ENCODE measurements around the gene EHBP1. TPM values are rescaled to one million over a fixed set of nuclear protein-coding genes. Genes with fewer than 3 reads are reported as not detected.

The EHBP1 gene
- total and polyA plus RNA-seq, 7 donors: 3.9 to 20.2 (median 14.3) TPM

DNA sequence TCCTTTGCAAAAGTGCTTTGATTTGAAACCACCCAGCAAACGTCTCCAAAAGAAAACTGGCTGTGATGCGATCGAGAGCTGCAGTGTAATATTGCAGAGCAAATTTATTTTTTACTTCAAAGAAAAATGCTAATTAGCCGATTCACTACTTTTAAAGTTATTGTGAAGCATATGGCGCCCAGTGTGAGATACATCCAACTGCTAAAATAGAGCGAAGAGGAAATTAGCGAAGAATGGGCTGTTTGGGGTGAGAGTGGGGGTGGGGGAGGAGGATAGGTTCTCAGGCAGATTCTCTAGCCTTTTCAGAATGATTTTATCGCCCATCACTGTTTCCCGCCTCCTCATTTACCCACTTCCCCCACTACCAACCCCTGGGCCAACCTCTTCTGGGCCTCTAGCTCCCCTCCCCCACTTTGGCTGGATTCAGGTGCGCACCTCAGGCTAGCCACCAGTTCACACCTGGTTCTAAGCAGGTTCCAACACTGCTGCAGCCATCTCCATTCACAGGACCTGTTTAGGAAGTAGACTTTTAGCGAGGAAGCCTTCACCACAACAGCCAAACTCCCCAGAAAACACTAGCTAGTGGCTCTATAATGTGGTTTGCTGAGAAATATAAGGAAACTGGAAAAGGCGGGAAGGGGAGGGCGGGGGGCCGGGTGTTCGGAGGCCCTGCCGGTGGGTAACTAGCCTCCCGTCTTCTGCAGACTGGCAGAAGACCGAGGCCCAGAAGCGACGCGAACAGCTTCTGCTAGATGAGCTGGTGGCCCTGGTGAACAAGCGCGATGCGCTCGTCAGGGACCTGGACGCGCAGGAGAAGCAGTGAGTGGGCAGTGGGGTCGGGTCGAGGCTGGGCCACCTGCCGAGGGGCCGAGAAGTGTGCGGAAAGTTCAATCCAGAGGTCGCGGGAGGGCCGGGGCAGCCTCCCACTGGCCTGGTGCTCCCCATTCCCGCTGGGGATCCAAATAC is 339.1 kb downstream of the EHBP1 start:
- H3K36me3 ChIP-seq (ENCODE audit: insufficient read depth in 1 of 2, low read depth in 1 of 2): peaks cover 0 to 6% of the 10 kb centered on the region in 2 donors
- ATAC-seq (no peak), DNase-seq (no peak)
- H3K9me3 ChIP-seq: no peaks in the 10 kb centered on the region
- TF ChIP-seq, protein P1, sequence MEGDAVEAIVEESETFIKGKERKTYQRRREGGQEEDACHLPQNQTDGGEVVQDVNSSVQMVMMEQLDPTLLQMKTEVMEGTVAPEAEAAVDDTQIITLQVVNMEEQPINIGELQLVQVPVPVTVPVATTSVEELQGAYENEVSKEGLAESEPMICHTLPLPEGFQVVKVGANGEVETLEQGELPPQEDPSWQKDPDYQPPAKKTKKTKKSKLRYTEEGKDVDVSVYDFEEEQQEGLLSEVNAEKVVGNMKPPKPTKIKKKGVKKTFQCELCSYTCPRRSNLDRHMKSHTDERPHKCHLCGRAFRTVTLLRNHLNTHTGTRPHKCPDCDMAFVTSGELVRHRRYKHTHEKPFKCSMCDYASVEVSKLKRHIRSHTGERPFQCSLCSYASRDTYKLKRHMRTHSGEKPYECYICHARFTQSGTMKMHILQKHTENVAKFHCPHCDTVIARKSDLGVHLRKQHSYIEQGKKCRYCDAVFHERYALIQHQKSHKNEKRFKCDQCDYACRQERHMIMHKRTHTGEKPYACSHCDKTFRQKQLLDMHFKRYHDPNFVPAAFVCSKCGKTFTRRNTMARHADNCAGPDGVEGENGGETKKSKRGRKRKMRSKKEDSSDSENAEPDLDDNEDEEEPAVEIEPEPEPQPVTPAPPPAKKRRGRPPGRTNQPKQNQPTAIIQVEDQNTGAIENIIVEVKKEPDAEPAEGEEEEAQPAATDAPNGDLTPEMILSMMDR (IDR thresholded peaks at IDR 0.05): no peak
- intact Hi-C loops (cut with DNase I): no loop called here
- no peak overlapping the region for H3K4me3 ChIP-seq
- H3K27me3 ChIP-seq (ENCODE audit: insufficient read depth in 3 of 3, low read length in 2 of 3): peaks cover 21 to 63% (median 21%) of the 10 kb centered on the region in 3 donors
- no peak overlapping the region for H3K27ac ChIP-seq
- 95 to 97% (median 97%) methylated on average over 36 of the region's 36 CpGs for WGBS, 3 donors
- H3K4me1 ChIP-seq: peaks cover 5% of the 10 kb centered on the region

GRCh38 chr2:63046552-63046951 is 341.0 kb downstream of the EHBP1 start:
- WGBS, 3 donors: 98 to 100% (median 99%) methylated on average over 7 of the region's 7 CpGs

DNA sequence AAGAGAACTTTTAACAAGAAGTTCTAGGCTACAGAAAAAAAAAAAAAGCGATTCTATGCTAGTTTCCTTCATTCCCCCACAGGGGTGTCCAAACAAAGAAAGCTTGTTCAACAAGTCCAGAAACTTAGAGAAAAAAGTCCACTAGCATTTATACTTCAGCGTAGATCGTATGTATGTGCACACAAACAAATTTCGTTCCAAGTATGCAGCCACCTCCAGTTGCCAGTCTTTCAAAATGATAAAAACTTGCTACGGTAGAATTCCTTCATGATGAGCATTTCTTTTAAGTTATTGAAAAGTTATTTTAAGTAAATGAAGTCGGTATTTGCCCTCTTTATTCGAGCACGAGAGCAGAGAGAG is 341.4 kb downstream of the EHBP1 start:
- WGBS, 3 donors: 78 to 87% (median 86%) methylated on average over 8 of the region's 8 CpGs
- H3K4me3 ChIP-seq: no peak overlapping the region
- ATAC-seq: no peak
- H3K9me3 ChIP-seq: no peaks in the 10 kb centered on the region
- peaks cover 0 to 6% of the 10 kb centered on the region in 2 donors for H3K36me3 ChIP-seq (ENCODE audit: insufficient read depth in 1 of 2, low read depth in 1 of 2)
- DNase-seq: no peak
- H3K27me3 ChIP-seq (ENCODE audit: insufficient read depth in 3 of 3, low read length in 2 of 3): peaks cover 14 to 86% (median 36%) of the 10 kb centered on the region in 3 donors
- intact Hi-C loops (cut with DNase I): no loop called here
- H3K4me1 ChIP-seq: peaks cover 11% of the 10 kb centered on the region
- no peak overlapping the region for H3K27ac ChIP-seq
- TF ChIP-seq, protein P1 (IDR thresholded peaks at IDR 0.05): no peak

More at GRCh38 chr2:63046552-63046951, 341.0 kb downstream of the EHBP1 start:
- peaks cover 15 to 82% (median 33%) of the 10 kb centered on the region in 3 donors for H3K27me3 ChIP-seq (ENCODE audit: insufficient read depth in 3 of 3, low read length in 2 of 3)
- no peak for ATAC-seq
- H3K4me3 ChIP-seq: no peak overlapping the region
- TF ChIP-seq, protein P1 (IDR thresholded peaks at IDR 0.05): no peak
- H3K36me3 ChIP-seq (ENCODE audit: insufficient read depth in 1 of 2, low read depth in 1 of 2): peaks cover 0 to 6% of the 10 kb centered on the region in 2 donors
- H3K4me1 ChIP-seq: peaks cover 11% of the 10 kb centered on the region
- H3K9me3 ChIP-seq: no peaks in the 10 kb centered on the region
- intact Hi-C loops (cut with DNase I): no loop called here
- no peak for DNase-seq
- H3K27ac ChIP-seq: no peak overlapping the region

DNA sequence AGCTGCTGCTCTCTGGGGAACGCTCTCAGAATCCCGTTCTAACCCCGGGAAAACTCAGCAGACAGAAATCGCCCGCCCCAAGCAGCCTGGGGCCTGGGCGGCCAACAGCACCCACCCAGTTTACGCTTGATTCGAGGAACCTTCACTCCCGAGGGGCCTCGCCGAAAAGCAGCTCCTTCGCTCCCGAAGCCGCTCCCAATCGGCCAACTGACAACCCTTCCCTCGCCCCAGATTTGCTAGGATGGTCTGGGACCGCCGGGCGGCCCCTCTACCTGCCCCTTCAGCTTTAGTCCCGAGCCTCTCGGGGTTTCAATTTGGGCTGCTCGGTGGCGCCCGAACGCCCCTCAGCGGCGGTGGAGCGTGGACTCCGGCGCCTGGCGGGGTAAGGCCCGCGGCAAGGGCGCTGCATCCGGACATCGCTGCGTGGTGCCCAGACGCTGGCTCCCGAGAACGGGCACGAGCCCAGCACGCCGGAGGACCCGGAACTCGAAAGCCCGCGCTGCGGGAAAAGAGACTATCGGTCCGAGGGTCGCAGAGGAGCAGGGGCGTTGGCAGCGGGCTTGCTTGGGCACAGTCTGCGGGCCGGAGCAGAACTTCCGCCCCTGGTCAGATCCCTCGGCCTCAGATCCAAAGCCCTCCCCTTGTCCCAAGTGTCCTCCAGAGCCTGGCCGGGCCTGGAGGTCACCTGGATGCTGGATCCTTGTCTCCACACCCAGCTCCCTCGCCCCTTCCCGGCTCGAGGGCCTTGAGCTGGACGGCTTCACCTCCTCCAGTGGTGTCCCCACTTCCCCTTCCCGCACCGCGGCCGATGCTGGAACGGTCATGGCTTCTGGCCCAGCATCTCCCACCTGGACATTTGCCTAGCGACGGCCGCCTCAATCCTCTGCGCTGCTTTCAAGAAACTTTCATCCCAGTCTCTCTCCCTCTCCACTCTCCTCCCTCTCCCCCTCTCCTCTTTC is 342.1 kb downstream of the EHBP1 start:
- DNase-seq: peak; percentile 21 to 54
- no peak for ATAC-seq
- no peaks in the 10 kb centered on the region for H3K9me3 ChIP-seq
- peak overlapping the region; percentile 42 for H3K4me3 ChIP-seq
- TF ChIP-seq, protein P1 (IDR thresholded peaks at IDR 0.05): no peak
- intact Hi-C loops (cut with DNase I): no loop called here
- peaks cover 14 to 93% (median 39%) of the 10 kb centered on the region in 3 donors for H3K27me3 ChIP-seq (ENCODE audit: insufficient read depth in 3 of 3, low read length in 2 of 3)
- H3K4me1 ChIP-seq: peaks cover 11% of the 10 kb centered on the region
- H3K27ac ChIP-seq: no peak overlapping the region
- WGBS, 3 donors: 44 to 61% (median 56%) methylated on average over 68 to 71 of the region's 71 CpGs
- H3K36me3 ChIP-seq (ENCODE audit: insufficient read depth in 1 of 2, low read depth in 1 of 2): peaks cover 0 to 6% of the 10 kb centered on the region in 2 donors
